NCI-H1694 treated with DMSO at 0.1 percent for 48 hours (cell line): ENCODE data around the gene LTBP2.

Experiments used
- DNase-seq: peaks from one replicate; lab custom pipeline; 2025; lab: John Stamatoyannopoulos, UW

LTBP2 gene

DNA sequence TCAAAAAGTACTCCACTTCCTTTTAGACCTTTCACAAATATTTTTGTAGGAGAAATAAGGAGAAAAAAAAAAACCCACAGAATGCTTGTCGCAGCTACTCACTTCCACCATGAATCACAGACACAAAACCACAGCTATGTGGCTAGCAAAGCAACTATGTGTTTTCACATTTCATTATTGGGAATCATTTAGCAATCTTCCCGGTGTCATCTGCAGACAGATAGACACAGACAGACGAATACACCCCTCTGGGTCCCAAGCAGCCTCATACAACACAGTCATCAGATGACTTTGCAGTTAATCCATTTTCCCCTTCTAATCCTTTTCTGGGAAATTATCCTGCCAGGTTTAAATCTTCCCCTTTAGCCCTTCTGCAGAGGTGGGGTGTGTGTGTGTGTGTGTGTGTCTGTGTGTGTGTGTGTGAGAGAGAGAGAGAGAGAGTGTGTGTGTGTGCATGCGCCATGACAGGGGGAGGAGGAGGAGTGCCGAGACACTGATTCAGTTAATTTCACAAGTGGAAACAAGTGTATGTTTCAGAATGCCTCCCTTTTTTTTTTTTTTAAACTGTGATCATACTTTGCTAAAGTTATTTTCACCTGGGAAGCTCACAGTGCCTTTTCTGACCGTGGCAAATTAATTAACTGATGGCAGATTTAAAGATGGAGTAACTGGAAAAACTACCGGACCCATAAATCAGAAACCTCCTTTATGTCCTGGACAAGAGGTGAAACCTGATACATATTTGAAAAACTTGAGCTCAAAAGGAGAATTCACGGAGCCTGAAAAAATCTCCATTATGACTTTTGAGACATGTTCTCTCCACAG, 39.9 kb downstream of the LTBP2 start:
- no peak for DNase-seq

DNA sequence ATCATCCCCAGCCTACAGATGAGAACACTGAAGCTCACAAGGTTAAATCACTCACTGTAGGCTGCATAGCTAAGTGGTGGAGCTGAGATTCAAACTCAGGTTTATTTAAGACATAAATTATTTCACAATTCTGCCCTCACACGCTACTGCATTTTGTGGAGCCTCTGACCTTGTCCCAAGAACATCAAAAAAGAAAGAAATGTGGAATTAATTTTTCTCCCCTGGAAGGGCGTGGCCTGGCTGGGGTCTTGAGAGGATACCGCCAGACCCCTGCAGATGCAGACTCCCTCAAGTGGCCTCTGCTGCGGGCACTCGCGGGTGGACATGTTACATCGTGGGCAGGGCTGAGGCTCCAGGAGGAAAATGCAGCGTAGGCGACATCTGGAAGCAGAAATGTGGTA, 40.6 kb downstream of the LTBP2 start:
- DNase-seq, result no peak

DNA sequence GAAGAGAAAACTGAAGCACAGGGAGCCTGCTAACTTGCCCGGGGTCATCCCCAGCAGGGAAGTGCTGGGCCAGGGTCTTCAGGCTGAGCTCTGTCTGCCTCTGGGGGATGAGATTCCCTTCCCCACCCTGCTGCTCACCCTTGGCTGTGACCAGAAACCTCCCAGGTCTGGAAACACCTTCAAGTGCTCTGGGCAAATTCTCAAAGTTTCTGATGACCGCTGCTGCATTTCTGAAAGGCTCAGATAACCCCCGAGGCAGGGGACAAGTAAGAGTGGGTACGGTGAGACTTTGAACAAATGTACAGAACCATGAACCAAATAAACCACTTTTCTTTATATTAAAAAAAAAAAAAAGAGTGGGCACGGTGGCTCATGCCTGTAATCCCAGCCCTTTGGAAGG, 41.3 kb downstream of the LTBP2 start:
- DNase-seq, result no peak

DNA sequence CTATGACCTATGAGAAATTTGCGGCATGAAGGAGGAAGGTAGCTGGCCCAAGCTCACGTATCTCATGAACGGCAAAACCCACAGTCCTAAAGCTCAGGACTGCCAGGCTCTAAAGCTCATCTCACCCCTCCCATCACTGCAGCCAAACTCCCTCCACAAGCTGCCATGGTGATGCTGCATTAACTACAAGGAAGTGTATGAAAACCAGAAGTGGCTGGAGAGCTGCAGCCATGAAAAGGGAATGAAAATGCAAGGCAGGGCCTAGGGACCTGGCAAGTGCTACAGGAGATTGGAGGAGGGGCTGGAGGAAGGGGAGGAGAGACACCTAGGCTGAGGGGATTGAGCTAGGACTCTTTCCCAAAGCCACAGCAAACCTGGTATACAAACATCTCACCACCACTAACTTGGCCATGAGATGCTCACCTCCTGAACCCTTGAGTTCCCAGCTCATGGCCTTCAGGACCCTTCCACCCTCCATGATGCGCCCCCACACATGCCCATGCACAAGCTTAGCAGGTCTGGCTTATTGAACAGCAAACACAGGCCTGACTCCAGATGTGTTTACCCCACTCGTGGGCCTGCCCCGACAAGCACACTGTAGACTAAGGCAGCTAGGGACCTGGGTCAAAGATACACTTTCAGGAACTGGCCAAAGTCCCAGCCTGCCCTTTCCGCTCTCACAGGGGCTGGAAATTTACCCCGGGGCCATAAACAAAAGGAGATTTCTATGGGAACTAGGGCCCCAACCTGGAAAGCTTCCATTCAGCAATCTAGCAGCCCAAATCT, 42.0 kb downstream of the LTBP2 start:
- peak; percentile 74 for DNase-seq

DNA sequence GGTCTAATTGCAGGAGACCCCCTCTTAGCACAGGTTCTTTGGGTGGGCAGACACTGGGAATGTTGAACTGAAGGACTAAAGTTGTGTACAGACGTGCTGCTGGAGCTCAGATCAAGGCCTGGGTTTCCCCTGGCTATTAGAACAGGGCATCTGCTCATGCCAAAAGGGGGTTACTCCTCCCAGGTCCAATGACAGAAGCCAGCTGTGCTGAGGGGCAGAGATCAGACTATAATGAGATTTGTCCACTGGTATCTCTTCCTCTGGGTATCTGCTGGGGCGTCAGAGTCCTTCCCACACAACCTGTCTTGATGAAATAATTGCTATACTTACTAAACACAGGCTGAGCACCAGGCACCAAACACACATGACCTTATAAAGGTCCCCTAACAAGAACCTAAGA, 42.6 kb downstream of the LTBP2 start:
- no peak for DNase-seq

DNA sequence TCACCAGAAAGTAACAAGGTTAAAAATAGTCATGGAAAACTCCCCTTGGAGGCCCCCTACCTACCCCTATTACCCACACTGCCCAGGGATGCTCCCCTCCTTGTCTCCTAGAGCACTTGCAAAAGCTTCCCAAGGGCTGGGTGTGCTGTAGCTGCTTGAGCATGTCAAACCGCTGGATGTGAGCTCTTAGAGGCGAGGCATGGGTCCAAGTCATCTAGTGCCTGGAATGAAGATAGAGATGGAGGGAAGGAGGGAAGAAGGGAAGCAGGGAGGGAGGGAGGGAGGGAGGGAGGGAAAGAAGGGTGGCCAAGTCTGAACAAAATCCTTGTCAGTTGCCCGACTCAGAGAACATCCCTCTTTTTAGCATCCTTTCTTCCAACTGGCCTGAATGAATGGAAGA, 43.1 kb downstream of the LTBP2 start:
- no peak for DNase-seq

DNA sequence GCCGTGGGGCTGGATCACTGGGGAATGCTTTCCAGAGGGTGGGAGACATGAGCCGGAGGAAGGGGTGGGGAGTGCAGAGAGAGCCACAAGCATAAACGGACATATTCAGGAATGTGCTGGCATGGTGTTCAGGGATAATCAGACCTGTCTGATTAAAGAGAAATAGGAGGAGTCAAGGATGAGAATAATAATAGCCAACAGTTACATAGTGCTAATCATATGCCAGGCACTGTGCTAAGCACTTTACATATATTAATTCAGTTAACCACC, 43.7 kb downstream of the LTBP2 start:
- no peak for DNase-seq

DNA sequence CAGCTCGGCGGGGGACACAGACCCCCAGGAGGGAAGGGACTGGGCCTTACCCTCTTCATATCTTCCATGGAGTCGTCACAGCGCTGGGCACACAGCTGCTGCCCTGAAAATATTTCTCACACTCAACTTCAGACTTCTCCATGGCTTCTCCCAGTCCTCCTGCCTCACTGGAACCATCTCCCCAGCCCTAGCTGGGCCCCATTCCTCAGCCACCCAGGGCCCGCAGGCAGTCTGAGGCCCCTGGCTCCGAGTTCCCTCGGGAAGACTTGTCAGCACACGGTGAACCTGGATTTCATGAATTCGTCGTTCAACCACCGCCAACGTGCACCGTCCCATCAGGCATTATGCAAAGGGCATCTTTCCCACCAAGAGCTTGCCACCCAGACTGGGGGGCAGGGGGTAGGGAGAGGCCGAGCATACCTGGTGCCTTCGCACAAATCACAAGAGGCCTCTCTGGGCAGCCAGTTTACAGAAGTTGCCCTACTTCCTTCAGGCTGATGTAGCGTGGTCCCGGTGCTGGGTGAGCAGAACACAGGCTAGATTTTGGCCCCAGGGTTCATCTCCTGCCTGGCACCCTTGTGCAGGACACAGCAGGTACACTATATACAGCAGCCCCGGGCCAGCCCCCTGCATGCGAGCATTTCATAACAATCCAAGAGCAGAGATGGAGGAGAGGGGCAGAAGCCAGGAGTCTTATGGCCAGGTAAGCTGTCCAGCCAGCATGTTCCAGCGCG, 44.2 kb downstream of the LTBP2 start:
- no peak for DNase-seq

DNA sequence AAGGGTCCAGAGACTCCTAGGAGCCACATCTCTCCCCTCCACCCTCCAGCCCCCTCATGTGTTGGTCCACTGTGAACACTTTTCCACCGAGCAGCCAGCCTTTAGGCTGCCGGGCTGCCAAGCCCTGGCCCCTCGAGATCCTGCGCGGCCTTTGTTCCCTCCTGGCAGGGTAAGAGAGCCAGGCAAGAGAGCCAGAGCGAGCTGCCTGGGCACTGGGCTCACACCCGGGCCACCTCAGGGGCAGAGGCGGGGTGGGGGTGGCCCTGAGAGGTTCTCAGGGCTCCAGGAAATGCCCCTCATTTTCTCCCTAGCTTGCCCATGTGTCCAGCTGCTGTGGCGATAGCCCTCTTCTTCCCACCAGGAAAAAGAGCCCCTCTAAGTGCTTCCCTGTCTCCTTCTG, 44.8 kb downstream of the LTBP2 start:
- DNase-seq, result no peak

DNA sequence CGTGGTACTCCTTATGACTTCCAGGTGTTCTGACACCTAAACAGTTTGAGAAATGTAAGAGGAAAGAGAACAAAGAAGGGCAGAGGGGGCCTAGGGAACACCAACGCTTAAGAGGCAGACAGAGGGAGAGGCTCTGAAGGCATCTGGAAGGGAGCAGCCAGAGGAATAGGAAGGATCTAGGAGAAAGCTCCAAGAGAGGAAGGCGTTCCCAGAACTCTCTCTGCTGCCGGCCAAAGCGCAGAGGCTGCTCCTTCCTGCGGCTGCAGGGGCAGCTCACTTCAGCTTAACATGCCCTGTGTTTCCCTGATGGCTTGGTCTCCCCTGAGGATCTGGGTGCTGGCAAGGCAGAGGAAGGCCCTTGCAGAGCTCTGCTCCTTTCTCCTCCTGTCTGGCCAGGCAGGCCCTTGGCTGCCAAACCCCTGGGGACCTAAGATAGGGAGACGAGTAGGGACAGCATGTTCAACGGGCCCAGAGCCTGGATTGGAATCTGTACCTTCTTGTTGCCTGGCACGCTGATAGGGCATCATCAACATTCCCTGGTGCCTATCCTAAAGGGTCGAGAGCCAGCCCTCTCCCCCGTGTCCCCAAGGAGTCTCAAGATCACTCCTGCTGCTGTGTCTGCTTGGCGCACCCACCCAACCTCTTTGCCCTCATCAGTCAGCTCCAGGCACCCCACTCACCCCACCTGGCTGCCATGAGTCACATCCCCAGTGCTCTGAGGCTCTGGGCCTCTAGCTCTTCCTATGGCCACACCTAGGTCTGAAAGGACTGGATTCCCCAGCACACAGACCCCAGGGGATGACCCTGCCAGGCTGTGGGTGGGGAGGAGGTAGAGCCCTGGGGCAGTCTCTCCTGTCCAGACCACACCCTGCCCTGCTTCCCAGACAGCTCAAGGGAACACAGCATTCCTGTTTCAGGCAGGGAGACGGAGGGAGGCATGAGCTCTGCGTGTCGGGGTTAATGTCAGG, 45.6 kb downstream of the LTBP2 start:
- no peak for DNase-seq

DNA sequence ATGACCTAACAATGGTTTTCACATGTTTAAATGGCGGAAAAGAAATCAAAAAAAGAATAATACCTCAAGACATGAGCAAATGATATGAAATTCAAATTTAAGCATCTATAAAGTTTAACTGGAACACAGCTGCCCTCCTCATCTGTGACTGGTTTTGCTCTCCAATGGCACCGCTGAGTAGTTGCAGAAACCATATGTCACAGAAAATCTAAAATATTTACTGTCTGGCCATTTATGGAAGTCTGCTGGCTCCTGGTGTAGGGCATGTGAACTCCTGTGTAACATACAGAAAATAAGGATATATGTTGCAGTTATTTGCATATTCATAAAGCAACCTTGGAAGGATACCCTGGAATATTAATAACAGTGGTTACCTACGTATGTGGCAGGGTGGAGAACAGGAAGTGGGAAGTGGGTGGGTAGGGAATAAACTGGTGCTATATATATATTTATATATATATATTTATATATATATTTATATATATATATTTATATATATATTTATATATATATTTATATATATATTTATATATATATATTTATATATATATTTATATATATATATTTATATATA, 48.4 kb downstream of the LTBP2 start:
- DNase-seq, result peak; percentile 95

DNA sequence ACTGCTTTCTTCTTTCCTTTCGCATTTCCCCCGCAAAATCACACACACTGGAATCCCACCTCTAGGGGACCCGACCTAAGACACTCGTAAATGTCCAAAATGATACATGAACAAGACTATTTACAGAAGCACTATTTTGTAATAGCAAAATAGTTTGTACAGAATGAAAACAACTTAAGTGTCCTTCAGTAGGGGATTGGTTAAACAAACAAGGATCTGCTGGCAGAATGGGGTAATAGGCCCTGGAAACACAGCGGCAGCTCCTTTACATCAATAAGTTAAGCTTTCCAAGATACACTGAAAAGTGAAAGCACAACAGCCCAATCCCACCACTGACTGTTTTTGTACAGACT, 48.8 kb downstream of the LTBP2 start:
- DNase-seq, result no peak

DNA sequence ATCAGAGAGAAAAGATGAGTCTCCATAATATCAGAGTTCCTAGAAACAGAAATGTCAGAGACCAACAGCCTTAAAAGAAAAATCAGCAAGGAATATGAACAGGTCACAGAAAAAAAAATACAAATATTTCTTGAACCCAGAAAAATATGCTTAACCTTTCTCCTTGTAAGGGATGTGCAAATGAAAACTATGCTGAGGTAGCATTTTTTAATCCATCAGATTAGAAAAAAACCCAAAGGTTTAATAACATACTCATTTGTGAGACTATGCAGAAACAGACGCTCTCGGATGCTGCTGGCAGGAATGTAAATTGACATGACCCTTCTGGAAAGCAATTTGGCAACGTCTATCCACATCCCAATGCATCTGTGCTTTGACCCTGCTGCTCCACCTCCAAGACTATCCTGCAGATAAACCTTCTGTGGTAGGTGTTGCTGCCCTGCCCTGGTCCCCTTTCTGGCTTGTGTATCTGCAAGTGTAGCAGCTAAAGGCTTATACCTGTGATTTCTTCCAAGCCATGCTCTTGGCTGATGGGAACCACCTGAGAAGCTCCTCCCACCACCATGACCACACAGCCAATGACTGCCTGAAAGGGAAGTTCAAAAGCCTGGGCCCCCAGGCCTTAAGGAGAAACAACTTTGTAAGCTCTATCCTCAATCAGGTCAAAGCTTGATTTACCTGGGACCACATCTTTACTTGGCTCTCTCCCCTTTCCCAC, 49.4 kb downstream of the LTBP2 start:
- DNase-seq, result peak; percentile 81

DNA sequence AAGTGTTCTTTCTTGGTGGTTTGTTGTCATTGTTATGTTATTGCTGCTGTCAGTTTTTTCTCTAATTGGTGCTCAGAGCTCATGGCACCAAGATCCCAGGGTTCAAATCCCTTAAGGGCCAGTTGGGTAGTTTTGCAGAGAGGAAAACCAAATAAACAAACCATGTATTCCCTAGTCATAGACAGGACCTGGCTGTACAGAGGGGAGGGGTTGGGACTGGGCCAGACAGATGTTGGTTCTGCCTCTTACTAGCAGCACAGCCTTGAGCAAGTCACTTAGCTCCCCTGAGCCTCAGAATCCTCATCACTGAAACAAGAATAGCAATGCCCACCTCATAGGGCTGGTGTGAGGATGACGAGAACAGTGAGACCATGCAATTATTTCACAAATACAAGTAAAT, 53.4 kb downstream of the LTBP2 start:
- DNase-seq, result no peak

DNA sequence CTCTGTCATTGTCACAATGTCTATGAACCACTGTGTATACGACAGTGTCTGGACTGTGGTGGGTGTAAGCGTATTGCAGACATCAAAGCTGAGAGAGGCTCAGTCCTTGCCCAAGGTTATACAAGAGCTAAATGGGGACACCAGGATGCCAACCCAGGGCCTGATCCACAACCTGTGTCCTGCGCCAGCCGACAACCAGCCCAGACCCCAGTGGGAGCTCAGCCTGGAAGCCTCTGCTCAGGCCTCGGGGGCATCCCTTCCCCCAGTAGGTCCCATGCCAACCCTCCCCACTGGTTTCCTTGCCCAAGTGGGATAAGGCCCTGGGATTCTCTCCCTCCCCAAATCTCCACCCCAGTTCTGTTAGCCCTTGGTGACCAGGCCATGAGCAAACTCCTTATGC, 54.3 kb downstream of the LTBP2 start:
- DNase-seq, result no peak

DNA sequence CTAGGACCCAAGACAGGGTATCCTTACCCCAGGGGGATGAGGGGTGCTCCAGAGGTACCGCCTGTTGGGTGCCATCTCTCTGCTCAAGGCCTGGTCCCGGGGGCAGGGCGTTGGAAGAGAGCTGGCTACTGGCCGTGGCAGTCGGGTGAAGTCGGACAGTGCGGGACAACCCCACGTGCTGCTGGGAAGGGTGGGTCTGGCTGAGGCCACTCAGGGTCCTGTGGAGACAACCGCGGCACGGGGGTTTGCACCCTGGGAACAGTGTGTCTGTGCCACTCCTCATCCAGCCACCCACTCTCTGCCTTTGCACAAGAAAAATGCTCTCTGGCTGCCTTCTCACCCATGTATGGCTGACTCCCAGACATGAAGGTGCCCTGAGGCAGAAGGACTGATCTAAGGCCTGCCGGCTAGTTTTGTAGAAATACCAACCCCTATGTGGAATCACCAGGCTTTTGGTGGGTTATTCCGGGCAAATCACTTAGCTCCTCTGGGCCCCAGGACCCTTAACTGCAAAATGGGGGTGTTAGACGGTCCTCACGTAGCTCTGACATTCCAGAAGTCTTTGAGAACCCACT, 56.5 kb downstream of the LTBP2 start:
- no peak for DNase-seq

DNA sequence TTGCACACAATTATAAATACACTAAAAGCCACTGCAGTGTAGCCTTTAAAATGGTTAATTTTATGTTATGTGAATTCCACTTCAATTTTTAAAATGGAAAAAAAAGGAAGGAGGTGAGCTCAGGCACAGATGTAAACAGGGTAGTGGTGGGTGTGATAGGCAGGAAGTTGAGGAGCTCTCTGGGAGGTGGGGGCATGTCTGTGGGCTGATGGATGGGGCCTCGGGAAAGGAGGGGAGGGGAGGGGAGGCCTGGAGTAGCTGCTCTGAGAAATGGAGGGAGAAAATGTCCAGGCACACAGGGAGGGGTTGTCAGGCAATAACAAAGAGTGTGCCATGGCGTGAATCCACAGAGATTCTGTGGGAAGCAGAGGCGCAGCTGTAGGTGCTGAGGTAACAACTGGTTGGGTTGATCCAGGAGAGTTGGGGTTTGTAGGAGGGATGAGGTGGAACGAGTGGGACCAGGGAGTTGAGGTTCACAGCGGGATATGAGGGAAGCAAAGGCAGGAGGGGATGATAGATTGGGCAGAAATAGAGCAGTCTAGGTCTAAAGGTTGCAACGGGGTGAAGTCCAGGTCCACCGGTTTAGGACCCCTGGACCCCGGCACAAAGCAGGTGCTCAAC, 57.2 kb downstream of the LTBP2 start:
- DNase-seq, result no peak

DNA sequence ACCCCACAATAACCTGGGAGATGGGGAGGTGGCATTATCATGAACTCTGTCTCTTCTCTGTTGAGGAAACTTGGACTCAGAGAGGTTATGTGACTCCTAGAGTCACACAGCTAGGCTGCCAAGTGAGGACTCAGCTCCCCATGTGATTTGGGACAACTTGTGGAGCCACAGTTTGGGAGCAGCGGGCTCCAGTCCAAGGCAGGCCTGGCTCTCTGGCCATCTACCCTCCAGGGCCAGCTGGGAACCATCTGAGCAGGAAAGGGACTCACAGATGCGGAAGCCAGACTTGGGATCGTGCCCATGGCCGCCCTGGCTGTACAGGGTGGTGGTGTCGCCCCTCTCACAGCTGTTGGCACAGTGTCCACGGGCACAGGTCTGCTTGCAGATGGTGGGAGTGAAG, 59.4 kb downstream of the LTBP2 start:
- DNase-seq, result no peak

DNA sequence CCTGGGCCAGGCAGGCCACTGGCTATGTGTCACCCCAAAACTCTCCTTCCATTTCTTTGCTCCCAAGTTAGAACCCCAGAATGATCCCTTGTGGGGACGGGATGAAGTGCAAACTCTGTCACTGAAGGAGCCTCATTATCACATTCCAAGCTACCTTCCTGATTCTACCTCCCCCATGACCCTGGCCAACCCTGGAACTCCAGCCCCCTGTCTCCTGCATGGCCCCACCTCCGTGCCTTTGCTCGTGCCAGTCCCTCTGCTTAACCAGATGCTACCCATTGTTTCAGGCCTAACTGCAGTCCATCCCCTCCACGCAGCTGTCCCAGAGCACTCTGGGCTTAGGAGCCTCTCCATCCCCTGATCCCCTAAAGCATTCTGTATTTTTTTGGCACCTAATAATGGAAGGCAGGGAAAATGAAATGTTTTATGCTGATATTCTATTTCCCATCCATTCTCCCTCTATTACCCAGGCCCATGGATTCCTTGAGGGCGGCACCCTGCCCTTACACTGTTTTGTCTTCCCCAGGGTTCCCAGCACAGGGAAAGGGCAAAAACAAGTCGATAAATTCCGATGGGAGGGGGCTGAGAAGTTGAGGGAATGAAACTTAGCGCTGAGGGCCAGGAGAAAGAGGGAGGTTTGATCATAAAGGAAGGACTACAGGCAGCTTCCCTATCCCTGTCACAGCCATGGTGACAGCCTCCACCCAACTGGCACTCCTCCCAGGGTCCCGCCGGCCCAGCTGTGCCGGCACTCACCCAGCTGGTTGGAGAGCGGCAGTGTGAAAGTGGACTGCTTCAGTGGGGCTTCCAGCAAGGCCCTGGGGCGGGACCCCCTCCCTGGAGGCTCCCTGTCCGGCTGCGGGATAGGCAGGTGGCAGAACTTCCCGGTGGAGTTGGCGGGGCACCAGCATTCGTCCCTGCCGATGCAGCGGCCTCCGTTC, 60.3 kb downstream of the LTBP2 start:
- peak; percentile 87 for DNase-seq
